IMR-90 (cell line): ENCODE results near the gene MCTP1. TPM values are rescaled to one million over a fixed set of nuclear protein-coding genes. Genes with fewer than 3 reads are reported as not detected.

Experiments used
- ATAC-seq: fragments of 200-7000 bp; cut with Tn5 transposase; 2 replicates; pipeline ENCODE4 v1.9.1; 2020; ENCODE audit warnings: low read depth, mild to moderate bottlenecking, moderate library complexity
- BruUV-seq: library from RNA; stranded (reverse); fragments of 400-500 nt; replicated peaks from 2 replicates; lab custom pipeline; 2021; lab: Mats Ljungman, UMichigan
- CTCF ChIA-PET: fragments of 300-600 bp; formaldehyde crosslinking; extraction: SDS; loops from one replicate; lab custom pipeline; 2021; ENCODE audit warnings: antibody characterized with exemption; lab: Yijun Ruan, JAX
- POLR2A ChIA-PET: fragments of 300-600 bp; sonication (Branson Sonifier 250); formaldehyde crosslinking; loops from one replicate; lab custom pipeline; 2022; ENCODE audit warnings: antibody characterized with exemption; ENCODE audit not compliant: unreplicated experiment; lab: Charles Lee
- DNase-seq: peaks from one replicate; pipeline ENCODE4 v3.0.0; 2013
- H2AFZ ChIP-seq: replicated peaks from 2 replicates; pipeline ENCODE3; 2013; ENCODE audit warnings: low read length, mild to moderate bottlenecking; ENCODE audit not compliant: poor library complexity
- H2AK5ac ChIP-seq: 2 replicates; pipeline ENCODE4 v1.6.1; 2013; ENCODE audit warnings: low read depth, low read length, inconsistent platforms
- H2AK9ac ChIP-seq: replicated peaks from 2 replicates; pipeline ENCODE3; 2013; ENCODE audit warnings: mild to moderate bottlenecking, low read depth, low read length, moderate library complexity; ENCODE audit not compliant: poor library complexity
- H2BK120ac ChIP-seq: 2 replicates; pipeline ENCODE4 v1.6.1; 2013; ENCODE audit warnings: low read depth, low read length, inconsistent platforms
- H2BK15ac ChIP-seq: 3 replicates; pipeline ENCODE4 v1.6.1; 2013; ENCODE audit warnings: low read depth, low read length, inconsistent platforms
- H2BK20ac ChIP-seq: 2 replicates; pipeline ENCODE4 v1.6.1; 2013; ENCODE audit warnings: low read depth, mild to moderate bottlenecking, inconsistent platforms, low read length, moderate library complexity
- H2BK5ac ChIP-seq: 2 replicates; pipeline ENCODE4 v1.6.1; 2013; ENCODE audit warnings: mild to moderate bottlenecking, low read depth, low read length, inconsistent platforms; ENCODE audit not compliant: poor library complexity, severe bottlenecking
- H3K14ac ChIP-seq: replicated peaks from 2 replicates; pipeline ENCODE4 v1.6.1; 2013; ENCODE audit warnings: low read depth, low read length, inconsistent platforms
- H3K18ac ChIP-seq: 2 replicates; pipeline ENCODE4 v1.6.1; 2013; ENCODE audit warnings: low read depth, low read length, control low read depth
- H3K23ac ChIP-seq: 2 replicates; pipeline ENCODE4 v1.6.1; 2013; ENCODE audit warnings: low read depth, low read length, inconsistent platforms
- H3K27ac ChIP-seq: 2 replicates; pipeline ENCODE4 v1.5.1; 2013; ENCODE audit warnings: mild to moderate bottlenecking, control low read depth, low read length; ENCODE audit not compliant: insufficient read depth
- H3K27me3 ChIP-seq: 2 replicates; pipeline ENCODE4 v1.6.1; 2013; ENCODE audit warnings: low read length; ENCODE audit not compliant: control insufficient read depth, insufficient read depth
- H3K36me3 ChIP-seq: 2 replicates; pipeline ENCODE4 v1.6.1; 2013; ENCODE audit warnings: low read length, mixed read lengths; ENCODE audit not compliant: control insufficient read depth, insufficient read depth
- H3K4ac ChIP-seq: 2 replicates; pipeline ENCODE4 v1.6.1; 2013; ENCODE audit warnings: low read depth, low read length, inconsistent platforms
- H3K4me1 ChIP-seq: 2 replicates; pipeline ENCODE4 v1.6.1; 2013; ENCODE audit warnings: low read length, mixed read lengths; ENCODE audit not compliant: control insufficient read depth, insufficient read depth
- H3K4me2 ChIP-seq: 2 replicates; pipeline ENCODE4 v1.6.1; 2013; ENCODE audit warnings: low read depth, mild to moderate bottlenecking, control low read depth, low read length, moderate library complexity
- H3K4me3 ChIP-seq: 2 replicates; pipeline ENCODE4 v1.5.1; 2013; ENCODE audit warnings: low read depth, mild to moderate bottlenecking, control low read depth, low read length, moderate library complexity; ENCODE audit not compliant: insufficient read depth
- H3K56ac ChIP-seq: 2 replicates; pipeline ENCODE4 v1.6.1; 2013; ENCODE audit warnings: low read length, inconsistent platforms; ENCODE audit not compliant: insufficient read depth; ENCODE audit errors: extremely low read depth
- H3K79me1 ChIP-seq, 2 experiments: 2 replicates each; pipeline ENCODE4 v1.6.1; 2013; ENCODE audit warnings: low read length in 2 of 2, inconsistent platforms in 1 of 2, low read depth in 1 of 2
- H3K9ac ChIP-seq: 2 replicates; pipeline ENCODE4 v1.6.1; 2013; ENCODE audit warnings: low read depth, low read length, control low read depth
- H3K9me1 ChIP-seq: 2 replicates; pipeline ENCODE4 v1.6.1; 2013; ENCODE audit warnings: low read length, inconsistent platforms; ENCODE audit not compliant: insufficient read depth
- H3K9me3 ChIP-seq: 2 replicates; pipeline ENCODE4 v1.6.1; 2013; ENCODE audit warnings: low read length; ENCODE audit not compliant: control insufficient read depth, insufficient read depth
- H4K20me1 ChIP-seq: 2 replicates; pipeline ENCODE4 v1.6.1; 2013; ENCODE audit warnings: low read length, inconsistent platforms; ENCODE audit not compliant: insufficient read depth
- H4K5ac ChIP-seq: 2 replicates; pipeline ENCODE4 v1.6.1; 2013; ENCODE audit warnings: mild to moderate bottlenecking, low read depth, low read length, control low read depth
- H4K8ac ChIP-seq, 2 experiments: 2 replicates each; pipeline ENCODE4 v1.6.1; 2013; ENCODE audit warnings: low read depth in 2 of 2, low read length in 2 of 2, control low read depth in 1 of 2, inconsistent platforms in 1 of 2
- H4K91ac ChIP-seq: 2 replicates; pipeline ENCODE4 v1.6.1; 2013; ENCODE audit warnings: low read depth, low read length, inconsistent platforms; ENCODE audit not compliant: insufficient read depth
- BHLHE40 ChIP-seq: fragments of 150-350 bp; IDR thresholded peaks from 2 replicates; pipeline ENCODE4 v1.6.1; 2016; ENCODE audit warnings: mild to moderate bottlenecking, low read depth, low read length
- CEBPB ChIP-seq: IDR thresholded peaks from 2 replicates; pipeline ENCODE4 v1.6.1; 2012; ENCODE audit warnings: low read depth, low read length, improper control_type of control experiment
- CHD1 ChIP-seq: IDR thresholded peaks from 2 replicates; pipeline ENCODE4 v1.6.1; 2012; ENCODE audit warnings: low read depth, low read length, improper control_type of control experiment
- ELK1 ChIP-seq: fragments of 150-350 bp; IDR thresholded peaks from 2 replicates; pipeline ENCODE4 v1.6.1; 2016; ENCODE audit warnings: low read depth, mild to moderate bottlenecking, low read length, moderate library complexity, borderline replicate concordance
- FOS ChIP-seq: fragments of 150-350 bp; IDR thresholded peaks from 2 replicates; pipeline ENCODE4 v1.6.1; 2016; ENCODE audit warnings: low read depth, low read length
- MAFK ChIP-seq: IDR thresholded peaks from 2 replicates; pipeline ENCODE4 v1.6.1; 2012; ENCODE audit warnings: low read depth, low read length, improper control_type of control experiment
- MAZ ChIP-seq: IDR thresholded peaks from 2 replicates; pipeline ENCODE4 v1.6.1; 2012; ENCODE audit warnings: low read depth, mild to moderate bottlenecking, low read length, improper control_type of control experiment, moderate library complexity, borderline replicate concordance
- MXI1 ChIP-seq: IDR thresholded peaks from 2 replicates; pipeline ENCODE4 v1.6.1; 2012; ENCODE audit warnings: low read depth, mild to moderate bottlenecking, low read length, moderate library complexity, borderline replicate concordance
- NFE2L2 ChIP-seq: fragments of 150-350 bp; IDR thresholded peaks from 2 replicates; pipeline ENCODE4 v1.6.1; 2016; ENCODE audit warnings: low read depth, mild to moderate bottlenecking, low read length
- POLR2A ChIP-seq: IDR thresholded peaks from 2 replicates; pipeline ENCODE4 v1.6.1; 2012; ENCODE audit warnings: mild to moderate bottlenecking, low read depth, low read length
- RAD21 ChIP-seq: IDR thresholded peaks from 2 replicates; pipeline ENCODE4 v1.6.1; 2012; ENCODE audit warnings: low read length, improper control_type of control experiment
- RCOR1 ChIP-seq: IDR thresholded peaks from 2 replicates; pipeline ENCODE4 v1.6.1; 2012; ENCODE audit warnings: mild to moderate bottlenecking, low read length, improper control_type of control experiment; ENCODE audit not compliant: insufficient replicate concordance
- RFX5 ChIP-seq: IDR thresholded peaks from 2 replicates; pipeline ENCODE4 v1.8.0; 2012; ENCODE audit warnings: low read depth, mild to moderate bottlenecking, low read length, moderate library complexity
- SMC3 ChIP-seq: fragments of 150-350 bp; IDR thresholded peaks from 2 replicates; pipeline ENCODE4 v1.6.1; 2016; ENCODE audit warnings: low read depth, mild to moderate bottlenecking, antibody characterized with exemption, low read length, moderate library complexity
- USF2 ChIP-seq: fragments of 150-350 bp; IDR thresholded peaks from 2 replicates; pipeline ENCODE4 v1.6.1; 2017; ENCODE audit warnings: mild to moderate bottlenecking, antibody characterized with exemption, low read length, low read depth
- WGBS, 2 experiments: methylation state at CpG; one replicate each; pipeline versions ENCODE4 v1.1.5 to v1.1.7; 2013; ENCODE audit warnings: missing lambda C conversion rate in 2 of 2; ENCODE audit not compliant: insufficient read length in 1 of 2; ENCODE audit errors: extremely low coverage in 2 of 2; 5-methylcytosine and 5-hydroxymethylcytosine counted together
- dilution Hi-C: fragments of 300-500 bp; cut with HindIII; formaldehyde crosslinking; loops from one replicate; pipeline ENCODE4 v1.14.3; 2018; ENCODE audit warnings: low sequenced_read_pairs; ENCODE audit not compliant: unreplicated experiment
- in situ Hi-C: fragments of 300-500 bp; cut with MboI; formaldehyde crosslinking; loops from 3 replicates; pipeline ENCODE4 v1.14.3; 2019; ENCODE audit warnings: low sequenced_read_pairs, inconsistent platforms, mixed read lengths
- intact Hi-C: fragments of 100-400 bp; cut with micrococcal nuclease; formaldehyde crosslinking; loops from 2 replicates; pipeline ENCODE4 v1.10.0; 2022
- polyA plus RNA-seq, 3 experiments: library from polyadenylated mRNA; depleted of rRNA; stranded (reverse); fragments of >200 nt; gene quantifications; 2 replicates each; pipeline ENCODE4 v1.2.3, GENCODE V29; 2012; ENCODE audit warnings: low replicate concordance in 1 of 3
- total RNA-seq: library from RNA; depleted of rRNA; stranded (reverse); fragments of >200 nt; gene quantifications from 2 replicates; pipeline ENCODE4 v1.2.3, GENCODE V29; 2012
- TF ChIP-seq, protein P1 (sequence below): conservative IDR thresholded peaks from 2 replicates; pipeline ENCODE4 v1.5.1; 2012; ENCODE audit warnings: mild to moderate bottlenecking, low read depth, low read length, improper control_type of control experiment

The MCTP1 gene
- total and polyA plus RNA-seq, 2 of the 4 experiments (the other 2 are of a cell fraction): 0.21 TPM; not detected in 1

DNA sequence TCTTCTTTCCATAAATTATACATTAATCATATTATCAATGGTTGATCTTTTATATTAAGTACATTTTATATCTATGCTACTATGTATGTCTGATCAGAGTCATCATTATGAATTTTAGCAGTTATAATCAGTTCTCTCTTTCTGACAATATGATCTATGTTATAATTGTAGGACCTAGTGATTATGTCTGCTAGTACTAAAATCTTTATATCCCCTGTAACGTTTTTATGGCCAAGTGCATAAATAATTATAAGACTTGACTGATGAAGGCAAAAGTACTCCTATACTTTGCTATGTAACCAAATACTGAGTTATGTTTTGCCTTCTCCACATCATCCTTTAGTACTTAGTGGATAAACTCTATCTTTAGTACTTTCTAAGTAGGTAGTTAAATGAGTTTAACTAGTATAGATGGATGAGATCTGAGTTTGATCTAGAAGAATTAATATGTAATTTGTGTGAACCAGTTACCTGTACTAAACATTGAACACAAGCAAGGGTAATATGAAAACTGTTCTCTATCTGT is 591.0 kb downstream of the MCTP1 start:
- no TSS peak for BruUV-seq
- H3K4me1 ChIP-seq: peaks cover 4% of the 10 kb centered on the region
- no peak overlapping the region for H4K5ac ChIP-seq
- no peak overlapping the region for H3K27ac ChIP-seq
- H3K9me1 ChIP-seq: 0 out of 2 replicates have a peak, but pooled peaks cover 3% of the 10 kb centered on the region
- H3K14ac ChIP-seq: no peak overlapping the region
- H2BK20ac ChIP-seq: no peak overlapping the region
- ChIA-PET POLR2A (no interaction called here), CTCF (interaction anchor here (0.6 kb wide), 2 partner anchors 10 to 84 kb away, joined by 3 to 7 read pairs; no protein-coding TSS in a partner anchor)
- no peak overlapping the region for H3K23ac ChIP-seq
- no peaks in the 10 kb centered on the region for H3K9me3 ChIP-seq
- H3K4me3 ChIP-seq: no peak overlapping the region
- H2BK120ac ChIP-seq: no peak overlapping the region
- no peaks in the 10 kb centered on the region for H3K36me3 ChIP-seq
- H2AK5ac ChIP-seq: no peak overlapping the region
- H4K8ac ChIP-seq: no peak overlapping the region
- H2BK5ac ChIP-seq: no peak overlapping the region
- H3K18ac ChIP-seq: no peak overlapping the region
- H3K4me2 ChIP-seq: no peak overlapping the region
- H3K56ac ChIP-seq: no peak overlapping the region
- ATAC-seq (no peak), DNase-seq (no peak)
- H3K9ac ChIP-seq: no peak overlapping the region
- H3K79me1 ChIP-seq: no peaks in the 10 kb centered on the region
- dilution Hi-C loops (no loop called here), in situ Hi-C loops (loop anchor here (10.0 kb wide), 1 partner anchor 1109 kb away; the partner anchor contains the start of genes NR2F1 and NR2F1-AS1), intact Hi-C loops (loop anchor here (2.0 to 10.0 kb wide), 7 partner anchors 77 to 1107 kb away; partner anchors contain the start of genes KIAA0825 and SLF1)
- no CpG with 5 or more reads among the region's 1 CpG for WGBS, 2 experiments
- no peaks in the 10 kb centered on the region for H3K27me3 ChIP-seq
- H2BK15ac ChIP-seq: no peak overlapping the region
- no peak overlapping the region for H4K91ac ChIP-seq
- no peak overlapping the region for H2AK9ac ChIP-seq
- no peak overlapping the region for H3K4ac ChIP-seq
- no peaks in the 10 kb centered on the region for H4K20me1 ChIP-seq
- no peak for TF ChIP-seq MAFK
- TF ChIP-seq RFX5: no peak
- TF ChIP-seq MXI1: no peak
- no peak for TF ChIP-seq RAD21
- no peak for TF ChIP-seq MAZ
- no peak for TF ChIP-seq FOS
- TF ChIP-seq USF2: no peak
- no peak for TF ChIP-seq SMC3
- TF ChIP-seq NFE2L2: no peak
- no peak for TF ChIP-seq POLR2A
- TF ChIP-seq ELK1: no peak
- TF ChIP-seq, protein P1, sequence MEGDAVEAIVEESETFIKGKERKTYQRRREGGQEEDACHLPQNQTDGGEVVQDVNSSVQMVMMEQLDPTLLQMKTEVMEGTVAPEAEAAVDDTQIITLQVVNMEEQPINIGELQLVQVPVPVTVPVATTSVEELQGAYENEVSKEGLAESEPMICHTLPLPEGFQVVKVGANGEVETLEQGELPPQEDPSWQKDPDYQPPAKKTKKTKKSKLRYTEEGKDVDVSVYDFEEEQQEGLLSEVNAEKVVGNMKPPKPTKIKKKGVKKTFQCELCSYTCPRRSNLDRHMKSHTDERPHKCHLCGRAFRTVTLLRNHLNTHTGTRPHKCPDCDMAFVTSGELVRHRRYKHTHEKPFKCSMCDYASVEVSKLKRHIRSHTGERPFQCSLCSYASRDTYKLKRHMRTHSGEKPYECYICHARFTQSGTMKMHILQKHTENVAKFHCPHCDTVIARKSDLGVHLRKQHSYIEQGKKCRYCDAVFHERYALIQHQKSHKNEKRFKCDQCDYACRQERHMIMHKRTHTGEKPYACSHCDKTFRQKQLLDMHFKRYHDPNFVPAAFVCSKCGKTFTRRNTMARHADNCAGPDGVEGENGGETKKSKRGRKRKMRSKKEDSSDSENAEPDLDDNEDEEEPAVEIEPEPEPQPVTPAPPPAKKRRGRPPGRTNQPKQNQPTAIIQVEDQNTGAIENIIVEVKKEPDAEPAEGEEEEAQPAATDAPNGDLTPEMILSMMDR: no peak
- no peak for TF ChIP-seq CHD1
- no peak for TF ChIP-seq CEBPB
- TF ChIP-seq BHLHE40: no peak
- no peak for TF ChIP-seq RCOR1
- H2AFZ ChIP-seq: no peak overlapping the region
